ENCODE measurements around the gene SPEF2. TPM values are rescaled to one million over a fixed set of nuclear protein-coding genes. Genes with fewer than 3 reads are reported as not detected.
"Not testable (repeated sequence)": the region's sequence is repeated elsewhere in the genome, so short reads cannot be mapped to it uniquely, and the experiment has no call there.

SPEF2 gene
- total and polyA plus RNA-seq, 2 donors (not counting 1 experiment from before 2014, with no cell fraction given) = 0.31 to 0.59 TPM

- Mint-ChIP-seq H3K4me3 (no peak overlapping the region), H3K9me3 (ENCODE audit: insufficient read depth) (no peaks in the 10 kb centered on the region), H3K27me3 (peaks cover 3% of the 10 kb centered on the region), H3K4me1 (peaks cover 28% of the 10 kb centered on the region), H3K27ac (no peak overlapping the region)
- ATAC-seq (ENCODE audit: low read depth) = no peak
- H4K20me1 ChIP-seq (ENCODE audit: control insufficient read depth, insufficient read depth, low read length, poor library complexity, severe bottlenecking) = no peaks in the 10 kb centered on the region
- peaks cover 17 to 33% of the 10 kb centered on the region in 2 donors for H3K4me1 ChIP-seq (ENCODE audit: control insufficient read depth in 2 of 2, insufficient read depth in 2 of 2, low read length in 2 of 2)
- no peak for DNase-seq
- H3K27ac ChIP-seq (ENCODE audit: low read length in 2 of 2) = no peak overlapping the region
- POLR2A ChIA-PET = no interaction called here
- H3K9ac ChIP-seq (ENCODE audit: low read length) = no peak overlapping the region
- no peak overlapping the region for H2AFZ ChIP-seq (ENCODE audit: insufficient read depth, low read depth, low read length, poor library complexity, severe bottlenecking)
- no peak overlapping the region for H3K4me3 ChIP-seq (ENCODE audit: control extremely low read depth in 1 of 5, extremely low read depth in 1 of 5, insufficient read depth in 1 of 5, low read depth in 2 of 5, low read length in 4 of 5)
- H3K27me3 ChIP-seq (replicated peaks in 1 of 4; ENCODE audit: control extremely low read depth in 1 of 4, control insufficient read depth in 3 of 4, insufficient read depth in 4 of 4, low read length in 3 of 4) = no peaks in the 10 kb centered on the region
- CTCF ChIA-PET = interaction anchor here (1.9 kb wide), 1 partner anchor 69 kb away, joined by 4 read pairs; no protein-coding TSS in a partner anchor
- no peaks in the 10 kb centered on the region for H3K79me2 ChIP-seq (ENCODE audit: control insufficient read depth, insufficient read depth, low read length)
- no peaks in the 10 kb centered on the region for H3K9me3 ChIP-seq (ENCODE audit: control extremely low read depth in 1 of 3, control insufficient read depth in 2 of 3, insufficient read depth in 1 of 3, low read length in 2 of 3)
- intact Hi-C loops (cut with micrococcal nuclease) = no loop called here
- H3K4me2 ChIP-seq (replicated peaks; ENCODE audit: low read depth, low read length, poor library complexity, severe bottlenecking) = no peak overlapping the region
- H3K36me3 ChIP-seq (replicated peaks in 1 of 2; ENCODE audit: control extremely low read depth in 1 of 2, control insufficient read depth in 1 of 2, extremely low read depth in 1 of 2, insufficient read depth in 2 of 2, low read length in 1 of 2) = no peaks in the 10 kb centered on the region
- WGBS (ENCODE audit: insufficient coverage) = 20% methylated on average over 1 of the region's 1 CpG
- TF ChIP-seq, protein P1, sequence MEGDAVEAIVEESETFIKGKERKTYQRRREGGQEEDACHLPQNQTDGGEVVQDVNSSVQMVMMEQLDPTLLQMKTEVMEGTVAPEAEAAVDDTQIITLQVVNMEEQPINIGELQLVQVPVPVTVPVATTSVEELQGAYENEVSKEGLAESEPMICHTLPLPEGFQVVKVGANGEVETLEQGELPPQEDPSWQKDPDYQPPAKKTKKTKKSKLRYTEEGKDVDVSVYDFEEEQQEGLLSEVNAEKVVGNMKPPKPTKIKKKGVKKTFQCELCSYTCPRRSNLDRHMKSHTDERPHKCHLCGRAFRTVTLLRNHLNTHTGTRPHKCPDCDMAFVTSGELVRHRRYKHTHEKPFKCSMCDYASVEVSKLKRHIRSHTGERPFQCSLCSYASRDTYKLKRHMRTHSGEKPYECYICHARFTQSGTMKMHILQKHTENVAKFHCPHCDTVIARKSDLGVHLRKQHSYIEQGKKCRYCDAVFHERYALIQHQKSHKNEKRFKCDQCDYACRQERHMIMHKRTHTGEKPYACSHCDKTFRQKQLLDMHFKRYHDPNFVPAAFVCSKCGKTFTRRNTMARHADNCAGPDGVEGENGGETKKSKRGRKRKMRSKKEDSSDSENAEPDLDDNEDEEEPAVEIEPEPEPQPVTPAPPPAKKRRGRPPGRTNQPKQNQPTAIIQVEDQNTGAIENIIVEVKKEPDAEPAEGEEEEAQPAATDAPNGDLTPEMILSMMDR (IDR thresholded peaks at IDR 0.05) = no peak
- no peak for TF ChIP-seq EZH2 (IDR thresholded peaks at IDR 0.05; ENCODE audit: borderline replicate concordance, insufficient read depth, low read depth, low read length, poor library complexity, severe bottlenecking)
Observed at GRCh38 chr5:35855187-35855586, 237.5 kb downstream of the SPEF2 start.

DNA sequence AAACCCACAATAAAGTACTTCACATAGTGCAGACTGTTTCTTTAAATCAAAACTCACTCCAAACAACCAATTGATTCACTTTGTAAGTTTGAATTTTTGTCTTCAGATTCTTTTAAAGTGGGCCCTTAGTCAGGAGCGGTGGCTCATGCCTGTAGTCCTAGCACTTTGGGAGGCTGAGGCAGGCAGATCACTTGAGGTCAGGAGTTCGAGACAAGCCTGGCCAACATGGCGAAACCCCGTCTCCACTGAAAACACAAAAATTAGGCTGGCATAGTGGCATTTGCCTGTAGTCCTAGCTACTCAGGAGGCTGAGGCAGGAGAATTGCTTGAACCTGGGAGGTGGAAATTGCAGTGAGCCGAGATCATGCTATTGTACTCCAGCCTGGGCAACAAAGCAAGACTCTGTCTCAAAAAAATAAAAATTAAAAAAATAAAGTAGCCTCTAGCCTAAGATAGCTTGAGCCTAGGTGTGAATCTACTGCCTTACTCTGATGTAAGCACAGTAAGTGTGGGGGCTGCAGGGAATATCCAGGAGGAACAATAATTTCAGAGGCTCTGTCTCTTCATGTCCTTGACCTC is 238.6 kb downstream of the SPEF2 start:
- CTCF ChIA-PET = not testable (repeated sequence)

More for the DNA sequence above, 238.6 kb downstream of the SPEF2 start:
- H3K27me3 Mint-ChIP-seq; H3K4me3 ChIP-seq (ENCODE audit: control extremely low read depth in 1 of 5, extremely low read depth in 1 of 5, insufficient read depth in 1 of 5, low read depth in 2 of 5, low read length in 4 of 5); intact Hi-C loops (cut with micrococcal nuclease); H2AFZ ChIP-seq (ENCODE audit: insufficient read depth, low read depth, low read length, poor library complexity, severe bottlenecking); H3K27ac ChIP-seq (ENCODE audit: low read length in 2 of 2); POLR2A ChIA-PET; H3K36me3 ChIP-seq (replicated peaks in 1 of 2; ENCODE audit: control extremely low read depth in 1 of 2, control insufficient read depth in 1 of 2, extremely low read depth in 1 of 2, insufficient read depth in 2 of 2, low read length in 1 of 2); H3K27ac Mint-ChIP-seq; H3K4me2 ChIP-seq (replicated peaks; ENCODE audit: low read depth, low read length, poor library complexity, severe bottlenecking); H3K4me3 Mint-ChIP-seq; H3K9ac ChIP-seq (ENCODE audit: low read length); H4K20me1 ChIP-seq (ENCODE audit: control insufficient read depth, insufficient read depth, low read length, poor library complexity, severe bottlenecking); ATAC-seq (ENCODE audit: low read depth); DNase-seq; H3K79me2 ChIP-seq (ENCODE audit: control insufficient read depth, insufficient read depth, low read length); H3K9me3 ChIP-seq (ENCODE audit: control extremely low read depth in 1 of 3, control insufficient read depth in 2 of 3, insufficient read depth in 1 of 3, low read length in 2 of 3); H3K27me3 ChIP-seq (replicated peaks in 1 of 4; ENCODE audit: control extremely low read depth in 1 of 4, control insufficient read depth in 3 of 4, insufficient read depth in 4 of 4, low read length in 3 of 4); H3K9me3 Mint-ChIP-seq (ENCODE audit: insufficient read depth): not testable (repeated sequence)
- H3K4me1 Mint-ChIP-seq = peaks cover 28% of the 10 kb centered on the region
- 91% methylated on average over 4 of the region's 5 CpGs for WGBS (ENCODE audit: insufficient coverage)
- H3K4me1 ChIP-seq (ENCODE audit: control insufficient read depth in 2 of 2, insufficient read depth in 2 of 2, low read length in 2 of 2) = peaks cover 17 to 33% of the 10 kb centered on the region in 2 donors
